GM12874 (cell line): ENCODE measurements around the gene PLEKHH3.

ENCODE experiments used
- CTCF ChIP-seq: IDR thresholded peaks from 2 replicates; pipeline ENCODE4 v1.5.1; 2011; ENCODE audit warnings: low read depth, mild to moderate bottlenecking, control low read depth, low read length, moderate library complexity; ENCODE audit not compliant: insufficient read depth

Gene PLEKHH3

GRCh38 chr17:42676424-42677011 is at the start of gene PLEKHH3:
Gene PLEKHH3, minus strand, starts transcription at chr17:42676994. Its CDS starts 431 bp downstream, at chr17:42676563.
- no peak for TF ChIP-seq CTCF

- TF ChIP-seq CTCF, result no peak
Observed at GRCh38 chr17:42725143-42725542, 48.3 kb upstream of the PLEKHH3 start.

- no peak for TF ChIP-seq CTCF
Observed at GRCh38 chr17:42723636-42724035, 46.8 kb upstream of the PLEKHH3 start.

- TF ChIP-seq CTCF, result peak; percentile 51
Observed at GRCh38 chr17:42720996-42721583, 44.3 kb upstream of the PLEKHH3 start.

GRCh38 chr17:42709561-42709960 is 32.8 kb upstream of the PLEKHH3 start:
- TF ChIP-seq CTCF, result no peak

- TF ChIP-seq CTCF, result no peak
Observed at GRCh38 chr17:42708588-42708987, 31.8 kb upstream of the PLEKHH3 start.

- no peak for TF ChIP-seq CTCF
Observed at GRCh38 chr17:42706732-42707131, 29.9 kb upstream of the PLEKHH3 start.
